Skeletal muscle satellite cell (primary cell): ENCODE results near the gene GPATCH2.

ENCODE experiments used
- H3K27me3 ChIP-seq: 2 replicates; pipeline ENCODE4 v1.7.0; 2013; ENCODE audit warnings: low read length; ENCODE audit not compliant: control insufficient read depth, insufficient read depth
- H3K36me3 ChIP-seq: 2 replicates; pipeline ENCODE4 v1.7.0; 2013; ENCODE audit warnings: mild to moderate bottlenecking, control low read depth, low read length; ENCODE audit not compliant: insufficient read depth
- H3K4me1 ChIP-seq: 2 replicates; pipeline ENCODE4 v1.7.0; 2013; ENCODE audit warnings: low read length; ENCODE audit not compliant: control insufficient read depth, insufficient read depth
- H3K4me2 ChIP-seq: 2 replicates; pipeline ENCODE4 v1.7.0; 2013; ENCODE audit warnings: mild to moderate bottlenecking, low read length
- H3K4me3 ChIP-seq: 2 replicates; pipeline ENCODE4 v1.7.0; 2013; ENCODE audit warnings: low read length
- H3K9ac ChIP-seq: 2 replicates; pipeline ENCODE4 v1.7.0; 2013; ENCODE audit warnings: mild to moderate bottlenecking, low read depth, low read length, moderate library complexity
- H3K9me3 ChIP-seq: replicated peaks from 2 replicates; pipeline ENCODE4 v1.7.0; 2013; ENCODE audit warnings: mild to moderate bottlenecking, control low read depth, low read length

The GPATCH2 gene

DNA sequence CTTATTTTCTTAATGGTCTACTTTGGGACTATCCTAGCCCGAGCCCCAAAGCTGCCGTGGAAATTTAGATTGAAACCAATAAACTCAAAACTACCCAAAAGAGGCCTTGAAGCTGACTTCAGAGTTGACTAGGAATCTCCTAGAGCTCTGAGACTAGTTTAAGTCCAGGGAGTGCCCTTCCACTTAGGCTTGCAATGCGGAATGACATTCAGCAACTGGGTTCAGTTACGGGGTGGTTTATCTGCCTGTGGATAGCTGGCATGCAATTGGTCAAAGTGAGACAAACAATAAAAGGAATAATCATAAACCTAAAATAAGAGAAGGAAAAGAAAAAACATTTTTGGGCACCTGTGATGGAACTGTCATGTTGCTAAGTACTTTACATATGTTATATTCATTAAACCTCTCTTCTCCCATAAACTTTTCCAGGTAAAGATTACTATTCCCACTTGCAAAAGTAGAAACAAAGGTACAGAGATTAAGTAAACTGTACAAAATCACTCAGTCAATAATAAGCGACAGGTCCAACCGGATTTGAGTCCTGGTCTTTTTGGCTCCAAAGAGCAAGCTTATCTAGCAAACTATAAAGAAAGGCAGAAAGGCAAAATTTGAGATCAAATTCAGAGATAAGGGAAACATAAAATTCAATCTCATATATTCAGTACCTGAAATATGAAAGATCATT, 56.5 kb downstream of the GPATCH2 start:
- H3K36me3 ChIP-seq: no peaks in the 10 kb centered on the region
- H3K9ac ChIP-seq: no peak overlapping the region
- H3K9me3 ChIP-seq: no peaks in the 10 kb centered on the region
- no peak overlapping the region for H3K4me2 ChIP-seq
- H3K4me3 ChIP-seq: no peak overlapping the region
- H3K27me3 ChIP-seq: no peaks in the 10 kb centered on the region
- H3K4me1 ChIP-seq: no peaks in the 10 kb centered on the region

DNA sequence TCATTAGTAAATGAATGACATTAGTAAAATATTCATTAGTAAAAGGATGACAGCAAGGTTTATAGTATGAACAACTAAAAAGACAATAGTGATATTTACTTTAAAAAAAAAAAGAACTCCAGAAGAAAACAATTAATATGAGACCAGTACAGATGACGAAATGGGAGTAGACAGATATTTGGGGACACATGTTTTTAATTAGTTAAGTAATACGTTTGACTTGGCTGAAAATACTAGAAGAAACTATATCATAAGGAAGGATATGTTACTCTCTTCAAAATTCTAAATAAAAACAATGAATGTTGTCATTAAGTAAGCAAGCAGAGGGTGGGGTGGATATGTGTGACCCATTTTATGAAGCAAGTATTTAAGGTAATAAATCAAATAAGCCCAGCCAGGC, 61.9 kb downstream of the GPATCH2 start:
- Histone ChIP-seq H3K36me3 (no peaks in the 10 kb centered on the region), H3K9me3 (no peaks in the 10 kb centered on the region), H3K4me1 (no peaks in the 10 kb centered on the region), H3K4me3 (no peak overlapping the region), H3K27me3 (no peaks in the 10 kb centered on the region), H3K9ac (no peak overlapping the region), H3K4me2 (no peak overlapping the region)

DNA sequence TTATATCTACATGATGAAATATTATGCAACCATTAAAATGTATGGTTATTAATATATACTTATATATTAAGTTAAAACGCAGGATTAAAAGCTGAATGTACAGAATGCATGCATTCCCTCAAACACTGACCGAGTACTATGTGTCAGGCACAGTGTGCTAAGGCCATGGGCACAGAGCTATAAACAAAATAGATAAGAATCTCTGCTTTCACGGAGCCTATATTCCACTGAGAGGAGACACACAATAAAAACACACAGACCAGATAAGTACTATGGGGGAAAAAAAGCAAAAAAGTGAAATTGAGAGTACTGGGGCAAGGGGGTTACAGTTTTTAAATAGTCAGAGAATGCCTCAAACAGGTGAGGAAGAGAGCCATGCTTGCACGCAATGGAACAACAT, 62.7 kb downstream of the GPATCH2 start:
- no peak overlapping the region for H3K9ac ChIP-seq
- no peaks in the 10 kb centered on the region for H3K36me3 ChIP-seq
- no peaks in the 10 kb centered on the region for H3K27me3 ChIP-seq
- H3K4me3 ChIP-seq: no peak overlapping the region
- no peak overlapping the region for H3K4me2 ChIP-seq
- peaks cover 2% of the 10 kb centered on the region for H3K4me1 ChIP-seq
- no peaks in the 10 kb centered on the region for H3K9me3 ChIP-seq

DNA sequence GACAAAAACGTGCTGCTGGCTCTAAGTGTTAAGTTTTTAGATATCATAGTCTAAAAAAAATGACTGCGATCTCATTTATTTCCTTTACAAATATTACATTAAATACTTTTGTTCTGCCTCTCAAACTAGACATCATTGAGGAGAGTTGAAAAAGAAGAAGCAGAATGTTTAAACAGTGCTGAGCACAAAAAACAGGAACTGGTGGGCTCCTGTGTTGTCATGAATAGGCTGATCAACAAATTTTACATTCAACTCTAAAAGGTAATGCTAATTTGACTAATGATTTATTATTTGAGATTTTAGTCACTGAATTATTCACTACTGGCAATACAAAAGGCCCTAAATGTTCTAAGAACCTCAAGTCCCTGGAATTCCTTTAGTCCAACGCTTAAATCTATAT, 66.1 kb downstream of the GPATCH2 start:
- Histone ChIP-seq H3K4me1 (peaks cover 17% of the 10 kb centered on the region), H3K9me3 (no peaks in the 10 kb centered on the region), H3K9ac (no peak overlapping the region), H3K4me3 (no peak overlapping the region), H3K27me3 (no peaks in the 10 kb centered on the region), H3K36me3 (no peaks in the 10 kb centered on the region), H3K4me2 (no peak overlapping the region)

GRCh38 chr1:217564207-217564606, 66.7 kb downstream of the GPATCH2 start:
- Histone ChIP-seq H3K4me1 (peaks cover 17% of the 10 kb centered on the region), H3K9ac (no peak overlapping the region), H3K36me3 (no peaks in the 10 kb centered on the region), H3K4me3 (no peak overlapping the region), H3K27me3 (no peaks in the 10 kb centered on the region), H3K9me3 (no peaks in the 10 kb centered on the region), H3K4me2 (no peak overlapping the region)

DNA sequence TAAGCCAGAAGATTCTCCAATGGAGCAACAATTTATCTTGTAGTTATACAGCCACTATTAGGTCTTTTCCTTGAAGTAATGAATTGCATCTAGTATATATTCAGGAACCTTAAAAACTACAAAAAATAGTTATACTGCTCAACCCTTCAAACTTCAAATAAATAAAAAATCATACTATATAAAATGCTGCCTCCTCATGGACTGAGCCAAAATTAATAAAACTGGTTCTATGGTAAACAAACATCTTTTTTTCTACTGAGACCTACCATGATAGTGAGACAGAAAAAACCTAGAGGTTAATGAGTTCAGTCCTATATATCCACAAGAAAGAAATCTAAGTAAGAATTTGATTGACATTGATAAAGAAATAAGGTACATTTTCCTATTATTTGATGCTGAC, 67.7 kb downstream of the GPATCH2 start:
- no peaks in the 10 kb centered on the region for H3K27me3 ChIP-seq
- no peak overlapping the region for H3K4me3 ChIP-seq
- H3K36me3 ChIP-seq: no peaks in the 10 kb centered on the region
- H3K4me1 ChIP-seq: peaks cover 17% of the 10 kb centered on the region
- peak overlapping the region; percentile 58 for H3K4me2 ChIP-seq
- no peaks in the 10 kb centered on the region for H3K9me3 ChIP-seq
- H3K9ac ChIP-seq: no peak overlapping the region

DNA sequence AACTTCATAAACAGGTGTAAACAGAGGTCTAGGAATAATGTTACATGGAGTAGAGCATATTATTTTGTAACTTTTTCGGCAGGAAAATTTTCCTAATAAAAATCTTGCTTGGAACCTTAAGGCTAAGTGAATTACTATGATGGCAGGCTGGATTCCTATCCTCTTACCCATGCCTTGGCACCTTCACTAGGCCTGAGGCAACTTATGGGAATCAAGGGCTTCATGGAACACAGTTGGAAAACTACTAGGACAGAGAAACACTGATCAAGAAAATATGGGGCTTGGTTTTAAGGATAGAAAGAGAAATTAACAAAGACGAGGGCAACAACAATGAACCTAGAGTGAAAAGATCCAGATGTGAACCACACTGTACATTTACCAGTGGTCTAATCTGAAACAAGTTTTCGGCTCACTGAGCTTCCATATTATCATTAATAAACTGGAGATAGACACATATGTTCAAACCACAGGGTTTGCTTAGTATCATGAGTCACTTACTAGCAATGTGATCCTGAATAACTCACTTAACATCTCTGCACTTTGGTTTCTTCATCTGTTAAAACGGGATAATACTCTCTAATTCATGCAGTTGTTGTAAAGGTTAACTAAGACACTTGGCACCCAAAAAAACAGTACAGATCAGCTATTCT, 68.5 kb downstream of the GPATCH2 start:
- Histone ChIP-seq H3K36me3 (no peaks in the 10 kb centered on the region), H3K9me3 (no peaks in the 10 kb centered on the region), H3K27me3 (no peaks in the 10 kb centered on the region), H3K9ac (no peak overlapping the region), H3K4me3 (peak overlapping the region; percentile 38), H3K4me2 (peak overlapping the region; percentile 58), H3K4me1 (peaks cover 17% of the 10 kb centered on the region)

DNA sequence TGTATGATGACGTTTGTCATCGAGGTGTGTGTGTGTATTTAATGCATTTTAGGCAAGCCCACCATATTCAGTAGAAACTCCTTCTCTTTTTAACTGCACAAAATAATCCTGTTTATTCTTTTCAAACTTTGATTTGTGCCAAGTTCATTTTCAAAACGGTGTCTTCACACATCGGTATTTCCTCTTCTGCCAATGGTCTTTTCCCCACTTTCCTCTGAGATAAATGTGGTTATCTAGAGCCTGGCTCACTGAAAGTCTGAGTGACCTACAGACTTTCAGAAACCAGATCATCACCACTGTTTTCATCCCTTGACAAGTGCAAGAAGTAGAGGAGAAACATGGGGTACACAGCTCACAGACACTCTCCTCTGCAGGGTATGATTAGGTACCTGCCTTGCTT, 69.4 kb downstream of the GPATCH2 start:
- no peak overlapping the region for H3K9ac ChIP-seq
- peaks cover 17% of the 10 kb centered on the region for H3K4me1 ChIP-seq
- no peaks in the 10 kb centered on the region for H3K36me3 ChIP-seq
- no peak overlapping the region for H3K4me2 ChIP-seq
- no peaks in the 10 kb centered on the region for H3K9me3 ChIP-seq
- no peak overlapping the region for H3K4me3 ChIP-seq
- no peaks in the 10 kb centered on the region for H3K27me3 ChIP-seq

DNA sequence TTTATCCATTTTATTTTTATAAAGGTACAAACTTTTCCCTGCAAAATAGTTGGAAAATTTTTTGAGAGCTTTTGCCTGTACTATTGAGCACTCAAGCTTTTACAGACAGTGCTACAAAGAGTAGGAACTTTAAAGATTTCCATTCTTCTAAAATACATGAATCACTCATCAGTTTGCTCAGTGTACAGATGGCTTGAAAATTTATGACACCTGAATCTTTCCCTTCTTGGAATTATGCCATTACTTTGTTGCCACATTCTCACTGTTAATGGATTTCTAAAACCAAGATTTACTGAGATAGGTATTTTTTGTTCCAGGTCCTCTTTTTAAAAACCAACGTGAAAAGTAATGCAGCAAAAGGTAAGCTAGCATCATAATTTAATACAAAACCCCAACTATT, 76.0 kb downstream of the GPATCH2 start:
- Histone ChIP-seq H3K4me3 (no peak overlapping the region), H3K9me3 (no peaks in the 10 kb centered on the region), H3K4me2 (no peak overlapping the region), H3K9ac (no peak overlapping the region), H3K36me3 (no peaks in the 10 kb centered on the region), H3K4me1 (no peaks in the 10 kb centered on the region), H3K27me3 (no peaks in the 10 kb centered on the region)

GRCh38 chr1:217553949-217554509, 76.9 kb downstream of the GPATCH2 start:
- Histone ChIP-seq H3K9me3 (no peaks in the 10 kb centered on the region), H3K27me3 (no peaks in the 10 kb centered on the region), H3K4me3 (no peak overlapping the region), H3K36me3 (no peaks in the 10 kb centered on the region), H3K9ac (no peak overlapping the region), H3K4me2 (no peak overlapping the region), H3K4me1 (no peaks in the 10 kb centered on the region)

GRCh38 chr1:217552339-217552951, 78.4 kb downstream of the GPATCH2 start:
- no peaks in the 10 kb centered on the region for H3K27me3 ChIP-seq
- no peak overlapping the region for H3K4me2 ChIP-seq
- H3K4me1 ChIP-seq: no peaks in the 10 kb centered on the region
- no peak overlapping the region for H3K4me3 ChIP-seq
- H3K9me3 ChIP-seq: peaks cover 3% of the 10 kb centered on the region
- no peak overlapping the region for H3K9ac ChIP-seq
- H3K36me3 ChIP-seq: peaks cover 8% of the 10 kb centered on the region
